ENCODE data around the gene GFAP.
A peak's percentile ranks its signal among the peaks of the same experiment; 100 is the strongest.
"Not testable (repeated sequence)": the region's sequence is repeated elsewhere in the genome, so short reads cannot be mapped to it uniquely, and the experiment has no call there.

The GFAP gene

DNA sequence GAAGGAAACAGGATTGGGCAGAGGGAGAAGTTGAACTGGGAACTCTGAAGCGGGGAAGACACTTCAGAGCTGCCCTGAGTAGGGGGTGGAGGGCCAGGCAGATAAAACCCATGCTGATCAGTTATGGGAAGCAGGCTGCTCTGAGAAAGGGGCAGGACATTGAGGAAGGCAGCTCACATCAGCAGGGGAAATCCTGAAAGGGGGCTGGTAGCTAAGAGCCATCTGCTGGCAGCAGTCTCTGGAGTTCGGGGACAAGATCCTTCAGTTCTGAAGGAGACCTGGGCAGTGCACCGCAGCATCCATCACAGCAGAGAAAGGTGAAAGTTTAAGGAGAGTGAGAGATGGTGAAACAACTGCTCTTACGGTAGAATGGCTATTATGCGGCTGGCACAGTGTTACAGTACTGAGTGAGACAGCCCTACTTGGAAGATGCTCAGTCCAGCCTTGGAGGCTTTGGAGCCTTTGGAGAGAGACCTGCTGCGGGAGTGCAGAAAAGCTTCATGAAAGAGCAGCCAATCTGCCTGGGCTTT lies 37.7 kb upstream of the GFAP start:
- H3K9ac ChIP-seq (ENCODE audit: insufficient read length, low read depth), result no peak overlapping the region
- no peak for TF ChIP-seq SUZ12 (IDR thresholded peaks at IDR 0.05; ENCODE audit: extremely low read depth, insufficient read depth, insufficient read length)
- TF ChIP-seq ZNF274 (IDR thresholded peaks at IDR 0.05; ENCODE audit: low read depth, low read length), result no peak
- no peak for TF ChIP-seq YY1 (IDR thresholded peaks at IDR 0.05; ENCODE audit: insufficient read depth, insufficient read length)
- H3K27me3 ChIP-seq (ENCODE audit: insufficient read depth, insufficient read length), result peaks cover 10% of the 10 kb centered on the region
- no peaks in the 10 kb centered on the region for H3K36me3 ChIP-seq (ENCODE audit: insufficient read depth, insufficient read length, low read length)
- no peak overlapping the region for H3K4me3 ChIP-seq (ENCODE audit: insufficient read length, low read depth)
- H3K9me3 ChIP-seq (ENCODE audit: insufficient read depth, low read length), result no peaks in the 10 kb centered on the region
- peaks cover 2% of the 10 kb centered on the region for H3K4me1 ChIP-seq (ENCODE audit: insufficient read depth, insufficient read length)
- DNase-seq (ENCODE audit: low read depth, low spot score), result no peak

DNA sequence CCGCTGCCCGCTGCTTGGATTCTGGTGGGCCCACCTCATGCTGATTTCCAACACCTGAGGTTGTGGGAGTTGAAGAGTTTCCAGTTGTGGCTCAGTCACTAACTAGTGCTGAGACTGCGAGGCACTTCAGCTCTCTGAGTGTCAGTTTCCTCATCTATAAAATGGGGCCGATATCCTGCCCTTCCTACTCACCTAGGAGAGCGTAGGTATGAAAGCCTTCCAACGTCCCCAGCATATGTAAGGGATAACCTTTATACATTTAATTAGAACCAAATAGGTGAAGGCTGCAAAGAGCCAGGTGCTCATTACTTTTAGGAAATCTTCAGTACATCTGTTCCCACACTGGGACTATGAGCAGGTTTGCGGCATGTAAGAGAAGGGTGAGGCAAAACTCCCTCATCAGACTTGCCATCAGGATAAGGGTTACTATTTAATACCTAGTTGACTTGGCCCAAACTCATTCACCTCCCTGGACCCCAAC lies 33.1 kb upstream of the GFAP start:
- no peak for TF ChIP-seq YY1 (IDR thresholded peaks at IDR 0.05; ENCODE audit: insufficient read depth, insufficient read length)
- no peak for TF ChIP-seq ZNF274 (IDR thresholded peaks at IDR 0.05; ENCODE audit: low read depth, low read length)
- TF ChIP-seq SUZ12 (IDR thresholded peaks at IDR 0.05; ENCODE audit: extremely low read depth, insufficient read depth, insufficient read length), result no peak
- peak overlapping the region; percentile 93 for H3K4me3 ChIP-seq (ENCODE audit: insufficient read length, low read depth)
- H3K4me1 ChIP-seq (ENCODE audit: insufficient read depth, insufficient read length), result peaks cover 2% of the 10 kb centered on the region
- no peak for DNase-seq (ENCODE audit: low read depth, low spot score)
- H3K27me3 ChIP-seq (ENCODE audit: insufficient read depth, insufficient read length), result peaks cover 10% of the 10 kb centered on the region
- H3K36me3 ChIP-seq (ENCODE audit: insufficient read depth, insufficient read length, low read length), result peaks cover 31% of the 10 kb centered on the region
- H3K9me3 ChIP-seq (ENCODE audit: insufficient read depth, low read length), result no peaks in the 10 kb centered on the region
- peak overlapping the region; percentile 96 for H3K9ac ChIP-seq (ENCODE audit: insufficient read length, low read depth)

DNA sequence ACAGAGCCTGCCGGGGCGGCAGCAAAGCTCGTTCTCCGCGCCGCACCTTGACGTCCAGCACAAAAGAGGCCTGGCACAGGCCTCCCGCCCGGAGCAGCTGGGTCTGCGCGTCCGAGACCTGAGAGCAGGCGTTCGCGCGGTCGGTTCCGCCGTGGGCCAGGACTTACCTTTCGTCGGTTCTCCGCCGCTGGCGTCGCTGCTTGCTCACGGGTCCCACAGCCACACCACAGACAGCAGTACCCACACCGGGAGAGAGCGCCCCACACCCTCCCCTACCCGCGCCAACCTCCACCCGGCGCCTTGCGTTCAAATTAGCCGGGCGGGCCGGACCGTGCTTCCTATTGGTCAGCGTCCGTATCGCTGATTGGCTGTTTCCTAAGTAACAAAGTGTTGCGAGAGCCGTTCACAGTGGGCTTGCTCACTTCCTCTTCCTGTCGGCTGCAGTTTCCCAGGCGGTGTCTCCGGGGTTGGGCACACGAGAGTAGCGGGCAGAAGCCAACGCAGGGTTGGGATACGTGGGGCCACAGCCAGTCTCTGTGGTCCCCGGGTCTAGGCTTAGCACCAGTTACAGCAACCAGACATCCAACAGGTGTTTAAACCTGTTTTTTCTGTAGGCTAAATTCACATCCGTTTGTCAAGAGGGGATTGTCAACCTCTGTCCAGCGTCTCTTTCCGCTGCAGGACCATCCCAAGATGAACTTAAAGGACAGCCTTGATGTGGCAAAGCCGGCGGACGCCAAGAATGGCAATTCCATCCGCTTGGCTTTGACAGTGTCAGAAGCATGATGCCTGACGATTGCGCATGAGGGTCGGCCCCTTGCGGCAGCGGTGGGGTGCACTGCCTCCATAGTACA lies 32.4 kb upstream of the GFAP start, which contains the start of gene KIF18B:
KIF18B (minus strand) TSS at position 313 of the 854 bp plus-strand sequence. CDS start 11,429 bp downstream, outside the sequence.
- DNase-seq (ENCODE audit: low read depth, low spot score), result peak; percentile 89
- H3K4me3 ChIP-seq (ENCODE audit: insufficient read length, low read depth), result peak within 1 kb of the TSS; percentile 93
- H3K4me1 ChIP-seq (ENCODE audit: insufficient read depth, insufficient read length), result no peaks in the 10 kb centered on the region
- peaks cover 34% of the 10 kb centered on the region for H3K36me3 ChIP-seq (ENCODE audit: insufficient read depth, insufficient read length, low read length)
- no peaks in the 10 kb centered on the region for H3K9me3 ChIP-seq (ENCODE audit: insufficient read depth, low read length)
- TF ChIP-seq SUZ12 (IDR thresholded peaks at IDR 0.05; ENCODE audit: extremely low read depth, insufficient read depth, insufficient read length), result no peak
- TF ChIP-seq ZNF274 (IDR thresholded peaks at IDR 0.05; ENCODE audit: low read depth, low read length), result no peak
- TF ChIP-seq YY1 (IDR thresholded peaks at IDR 0.05; ENCODE audit: insufficient read depth, insufficient read length), result no peak
- H3K9ac ChIP-seq (ENCODE audit: insufficient read length, low read depth), result peak within 1 kb of the TSS; percentile 96
- H3K27me3 ChIP-seq (ENCODE audit: insufficient read depth, insufficient read length), result peaks cover 10% of the 10 kb centered on the region

DNA sequence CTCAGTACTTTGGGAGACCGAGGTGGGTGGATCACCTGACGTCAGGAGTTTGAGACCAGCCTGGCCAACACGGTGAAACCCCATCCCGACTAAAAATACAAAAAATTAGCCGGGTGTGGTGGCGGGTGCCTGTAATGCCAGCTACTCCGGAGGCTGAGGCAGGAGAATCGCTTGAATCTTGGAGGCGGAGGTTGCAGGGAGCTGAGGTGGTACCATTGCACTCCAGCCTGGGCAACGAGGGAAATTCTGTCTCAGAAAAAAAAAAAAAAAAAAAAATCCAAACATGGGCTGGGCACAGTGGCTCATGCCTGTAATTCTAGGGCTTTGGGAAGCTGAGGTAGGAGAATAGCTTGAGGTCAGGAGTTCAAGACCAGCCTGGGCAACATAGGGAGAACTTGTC lies 30.4 kb upstream of the GFAP start:
- Histone ChIP-seq H3K4me3 (ENCODE audit: insufficient read length, low read depth) (peak overlapping the region; percentile 15), H3K9ac (ENCODE audit: insufficient read length, low read depth) (peak overlapping the region; percentile 10), H3K27me3 (ENCODE audit: insufficient read depth, insufficient read length) (peaks cover 10% of the 10 kb centered on the region), H3K36me3 (ENCODE audit: insufficient read depth, insufficient read length, low read length) (peaks cover 48% of the 10 kb centered on the region)
- not testable (repeated sequence) for H3K9me3 ChIP-seq (ENCODE audit: insufficient read depth, low read length); DNase-seq (ENCODE audit: low read depth, low spot score); H3K4me1 ChIP-seq (ENCODE audit: insufficient read depth, insufficient read length)

DNA sequence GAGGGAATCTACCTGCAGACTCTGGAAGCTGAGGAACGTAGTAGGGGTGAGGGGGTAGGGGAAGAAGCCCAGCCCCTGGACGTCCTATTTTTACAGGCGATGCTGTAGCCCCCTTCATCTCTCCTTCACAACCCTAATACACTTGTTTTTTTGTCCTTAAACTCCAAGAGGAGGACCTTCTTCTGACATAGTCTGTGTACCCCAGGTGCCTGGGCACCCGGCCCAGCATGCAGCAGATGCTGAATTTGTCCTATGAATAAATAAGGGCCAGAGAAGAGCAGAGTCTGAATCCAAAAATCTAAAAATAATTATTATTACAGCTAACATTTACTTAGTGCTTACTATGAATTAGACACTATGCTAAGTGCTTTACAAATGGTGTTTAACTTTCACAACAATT lies 27.2 kb upstream of the GFAP start:
- Histone ChIP-seq H3K4me3 (ENCODE audit: insufficient read length, low read depth) (no peak overlapping the region), H3K36me3 (ENCODE audit: insufficient read depth, insufficient read length, low read length) (peaks cover 67% of the 10 kb centered on the region), H3K27me3 (ENCODE audit: insufficient read depth, insufficient read length) (no peaks in the 10 kb centered on the region), H3K9ac (ENCODE audit: insufficient read length, low read depth) (no peak overlapping the region), H3K9me3 (ENCODE audit: insufficient read depth, low read length) (peaks cover 6% of the 10 kb centered on the region), H3K4me1 (ENCODE audit: insufficient read depth, insufficient read length) (peaks cover 2% of the 10 kb centered on the region)
- TF ChIP-seq SUZ12 (IDR thresholded peaks at IDR 0.05; ENCODE audit: extremely low read depth, insufficient read depth, insufficient read length) (no peak), YY1 (IDR thresholded peaks at IDR 0.05; ENCODE audit: insufficient read depth, insufficient read length) (no peak), ZNF274 (IDR thresholded peaks at IDR 0.05; ENCODE audit: low read depth, low read length) (no peak)
- DNase-seq (ENCODE audit: low read depth, low spot score), result no peak

DNA sequence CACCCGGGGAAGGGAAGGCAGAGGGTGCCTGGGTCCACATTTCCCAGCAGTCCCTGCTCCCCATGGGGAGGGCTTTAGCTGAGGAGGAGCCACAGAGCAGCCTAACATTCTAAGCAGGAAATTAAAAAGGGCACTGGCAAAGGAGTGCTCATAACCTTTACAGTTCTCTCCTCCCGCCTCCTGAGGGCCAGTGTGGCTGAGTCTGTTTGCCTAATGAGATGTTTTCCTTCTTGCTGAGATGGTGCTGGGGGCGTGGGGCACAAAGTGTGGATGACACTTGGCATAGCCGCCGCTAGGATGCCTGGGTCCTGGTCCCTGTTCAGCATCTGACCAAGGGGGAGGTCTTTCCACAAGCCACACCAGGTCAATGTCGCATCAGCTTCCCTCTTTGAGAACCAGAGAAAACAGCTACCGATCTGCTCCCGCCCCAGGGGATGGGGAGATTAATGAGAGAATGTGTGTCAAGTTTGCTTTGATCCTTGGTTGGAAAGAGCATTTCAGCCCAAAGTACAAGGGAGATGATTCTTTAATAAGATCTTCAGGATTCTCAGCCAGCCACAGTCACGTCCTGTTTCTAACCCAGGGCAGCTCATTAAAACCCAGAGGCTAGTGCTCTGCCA lies 26.5 kb upstream of the GFAP start:
- Histone ChIP-seq H3K36me3 (ENCODE audit: insufficient read depth, insufficient read length, low read length) (peaks cover 72% of the 10 kb centered on the region), H3K27me3 (ENCODE audit: insufficient read depth, insufficient read length) (no peaks in the 10 kb centered on the region), H3K4me3 (ENCODE audit: insufficient read length, low read depth) (no peak overlapping the region), H3K4me1 (ENCODE audit: insufficient read depth, insufficient read length) (peaks cover 2% of the 10 kb centered on the region), H3K9ac (ENCODE audit: insufficient read length, low read depth) (no peak overlapping the region), H3K9me3 (ENCODE audit: insufficient read depth, low read length) (peaks cover 6% of the 10 kb centered on the region)
- DNase-seq (ENCODE audit: low read depth, low spot score), result no peak
- TF ChIP-seq YY1 (IDR thresholded peaks at IDR 0.05; ENCODE audit: insufficient read depth, insufficient read length) (no peak), SUZ12 (IDR thresholded peaks at IDR 0.05; ENCODE audit: extremely low read depth, insufficient read depth, insufficient read length) (no peak)

DNA sequence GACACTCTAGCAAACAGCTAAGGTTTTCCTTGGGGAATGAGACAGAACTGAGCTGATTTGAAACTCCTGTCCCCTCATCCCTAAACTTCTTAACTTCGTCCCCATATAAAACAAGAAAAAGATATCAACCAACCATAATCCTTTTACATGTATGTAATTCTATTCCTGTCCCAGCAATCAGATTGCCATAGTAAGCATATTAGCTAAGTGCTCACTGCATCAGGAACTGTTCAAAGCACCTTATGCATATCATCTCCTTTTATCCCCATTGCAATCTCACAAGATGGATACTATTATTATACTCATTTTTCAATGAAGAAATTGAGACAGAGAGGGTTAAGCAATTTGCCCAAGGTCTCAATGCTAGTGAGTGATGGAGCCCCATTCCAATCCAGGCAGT lies 25.5 kb upstream of the GFAP start:
- Histone ChIP-seq H3K9me3 (ENCODE audit: insufficient read depth, low read length) (peaks cover 6% of the 10 kb centered on the region), H3K4me1 (ENCODE audit: insufficient read depth, insufficient read length) (peaks cover 2% of the 10 kb centered on the region), H3K9ac (ENCODE audit: insufficient read length, low read depth) (no peak overlapping the region), H3K36me3 (ENCODE audit: insufficient read depth, insufficient read length, low read length) (peaks cover 70% of the 10 kb centered on the region), H3K27me3 (ENCODE audit: insufficient read depth, insufficient read length) (no peaks in the 10 kb centered on the region), H3K4me3 (ENCODE audit: insufficient read length, low read depth) (no peak overlapping the region)
- no peak for DNase-seq (ENCODE audit: low read depth, low spot score)
- TF ChIP-seq YY1 (IDR thresholded peaks at IDR 0.05; ENCODE audit: insufficient read depth, insufficient read length), result no peak
- no peak for TF ChIP-seq SUZ12 (IDR thresholded peaks at IDR 0.05; ENCODE audit: extremely low read depth, insufficient read depth, insufficient read length)
- no peak for TF ChIP-seq ZNF274 (IDR thresholded peaks at IDR 0.05; ENCODE audit: low read depth, low read length)
